Sciatic nerve (tissue), 2 donors: ENCODE data around the gene RNPEPL1. TPM values are rescaled to one million over a fixed set of nuclear protein-coding genes. Genes with fewer than 3 reads are reported as not detected.
"Not testable (repeated sequence)": the region's sequence is repeated elsewhere in the genome, so short reads cannot be mapped to it uniquely, and the experiment has no call there.

ENCODE experiments used
- ATAC-seq: fragments of 200-7000 bp; cut with Tn5 transposase; one replicate; pipeline ENCODE4 v1.9.1; 2020; ENCODE audit warnings: mild to moderate bottlenecking, moderate library complexity
- DNase-seq: peaks from one replicate; pipeline ENCODE4 v3.0.0-alpha.2; 2020; ENCODE audit warnings: low spot score
- intact Hi-C: fragments of 100-400 bp; cut with DNase I; formaldehyde crosslinking; loops from one replicate; pipeline ENCODE4 v1.14.2; 2022
- total RNA-seq: library from RNA; stranded (reverse); fragmentation: NEBNext Ultra II Directional; extraction: Animal tissue kit (Norgen Biotek cat#: 25700); gene quantifications from one replicate; pipeline ENCODE4 v1.2.1, GENCODE V29; 2021
- donor health status: DM: no; HTN: no; CAD: no.
- donor health status: DM: no; HTN: no; CAD: no.

The RNPEPL1 gene
- 38.8 TPM for total RNA-seq

DNA sequence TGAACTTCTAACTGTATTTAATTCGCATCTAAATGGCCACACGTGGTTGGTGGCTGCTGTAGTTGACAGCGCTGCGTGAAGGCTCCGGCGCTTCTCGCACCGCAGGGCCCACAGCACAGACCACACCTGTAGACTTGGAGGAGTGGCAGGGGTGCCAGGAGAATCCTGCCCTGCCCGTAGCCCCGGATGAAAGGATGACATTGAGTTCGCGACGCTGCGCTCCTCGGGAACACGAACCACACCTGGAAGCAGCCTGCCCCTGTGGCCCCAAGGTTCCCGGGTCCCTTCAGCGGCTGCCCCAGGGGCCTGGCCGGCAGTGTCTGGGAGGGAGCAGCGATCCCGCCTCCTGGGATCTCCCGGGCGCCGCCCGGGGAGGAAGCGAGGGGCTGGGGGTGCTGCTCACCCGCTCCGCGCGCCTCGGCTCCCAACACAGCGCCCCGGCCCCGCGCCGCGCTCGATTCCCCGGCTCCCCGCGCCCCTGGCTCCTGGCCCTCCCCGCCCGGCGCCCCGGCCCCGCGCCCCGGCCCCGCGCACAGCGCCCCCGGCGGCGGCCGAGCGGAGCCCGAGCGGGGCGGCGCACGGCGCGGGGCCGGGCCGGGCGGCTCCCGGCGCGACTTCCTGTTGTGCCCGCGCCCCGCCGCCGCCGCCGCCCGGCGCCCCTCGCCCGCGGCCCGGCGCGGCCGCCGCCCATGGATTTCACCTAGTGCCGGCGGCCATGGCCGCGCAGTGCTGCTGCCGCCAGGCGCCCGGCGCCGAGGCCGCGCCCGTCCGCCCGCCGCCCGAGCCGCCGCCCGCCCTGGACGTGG, at the start of gene RNPEPL1:
Gene RNPEPL1, plus strand, starts transcription at position 613 of the 806 bp plus-strand sequence. Its CDS starts 103 bp downstream, at position 716.
- intact Hi-C loops: no loop called here

GRCh38 chr2:240518981-240519380, 49.3 kb upstream of the RNPEPL1 start:
- intact Hi-C loops: no loop called here
- ATAC-seq: no peak
- peak; percentile 26 for DNase-seq

More for the DNA sequence above, at the start of gene RNPEPL1:
- peak; percentile 1 for ATAC-seq
- peak; percentile 67 for DNase-seq

DNA sequence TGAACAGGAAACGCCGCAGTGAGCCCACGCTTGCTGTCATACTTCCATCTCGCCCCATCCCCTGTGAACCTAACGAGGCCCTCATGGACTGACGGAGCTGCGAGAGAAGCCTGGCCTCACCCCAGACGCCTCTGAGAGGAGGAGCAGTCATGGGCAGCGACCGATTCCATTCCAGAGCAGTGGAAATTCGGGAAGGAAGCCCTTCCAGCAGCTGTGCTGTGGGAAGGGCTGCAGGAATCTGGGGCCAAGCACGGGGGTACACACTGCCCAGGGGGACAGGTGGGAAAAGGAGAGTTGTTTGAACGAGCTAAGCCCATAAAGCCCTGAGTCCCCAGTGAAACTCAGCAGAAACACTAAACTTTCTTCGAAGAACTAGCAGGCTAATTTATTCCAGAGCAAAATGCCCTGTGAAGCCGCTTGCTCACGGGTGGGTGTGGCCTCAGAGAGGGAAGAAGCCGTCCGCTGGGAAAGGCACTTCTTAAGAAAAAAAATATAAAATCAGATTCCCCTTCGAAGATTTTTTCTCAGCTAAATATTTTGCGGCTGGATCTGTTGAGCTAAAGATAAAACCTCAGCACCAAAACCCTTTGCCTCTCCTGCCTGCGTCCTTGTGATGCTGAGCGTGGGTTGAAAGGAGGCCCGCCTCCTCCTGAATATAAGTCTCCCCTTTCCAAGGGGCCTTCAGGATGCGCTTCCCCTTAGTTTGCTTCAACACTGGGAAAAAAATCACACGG, 48.7 kb upstream of the RNPEPL1 start:
- DNase-seq (peak; percentile 55), ATAC-seq (peak; percentile 38)
- intact Hi-C loops: no loop called here

DNA sequence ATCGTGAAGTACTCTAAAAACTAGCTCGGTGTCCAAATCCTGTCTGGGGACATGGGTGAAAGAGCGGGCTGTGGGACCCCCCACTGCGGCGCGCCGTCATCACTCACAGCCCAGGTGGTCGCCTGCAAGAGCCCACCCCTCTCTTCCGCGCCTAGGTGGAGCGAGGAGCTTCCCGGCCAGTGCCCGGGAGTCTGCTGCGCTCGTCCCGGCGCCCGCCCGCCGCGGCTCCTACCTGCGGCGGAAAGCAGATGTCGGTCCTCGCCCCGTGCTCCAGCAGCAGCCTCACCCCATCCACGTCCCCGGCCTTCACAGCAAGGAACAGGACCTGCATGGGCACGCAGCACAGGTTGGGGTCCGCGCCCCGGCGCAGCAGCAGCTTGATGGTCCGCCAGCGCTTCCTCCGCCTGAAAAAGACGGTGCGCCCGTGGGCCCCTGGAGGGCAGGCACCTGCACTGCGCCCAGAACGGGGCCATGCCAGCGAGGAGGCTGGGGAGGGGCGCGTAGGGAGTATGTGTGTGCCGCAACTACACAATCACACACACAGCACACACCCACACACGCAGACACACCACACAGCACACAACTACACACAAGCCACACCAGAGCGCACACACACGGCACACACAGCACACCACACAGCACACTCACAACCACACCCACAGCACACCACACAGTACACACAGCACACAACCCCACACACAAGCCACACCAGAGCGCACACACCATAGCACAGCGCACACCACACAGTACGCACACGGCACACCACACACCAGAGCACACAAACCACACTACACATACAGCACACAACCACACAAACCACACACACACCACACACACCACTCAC, 47.9 kb upstream of the RNPEPL1 start:
- ATAC-seq: no peak
- intact Hi-C loops: no loop called here
- peak; percentile 58 for DNase-seq

- DNase-seq (peak; percentile 49), ATAC-seq (no peak)
- intact Hi-C loops: no loop called here
Measured at GRCh38 chr2:240520974-240521350, 47.3 kb upstream of the RNPEPL1 start.

DNA sequence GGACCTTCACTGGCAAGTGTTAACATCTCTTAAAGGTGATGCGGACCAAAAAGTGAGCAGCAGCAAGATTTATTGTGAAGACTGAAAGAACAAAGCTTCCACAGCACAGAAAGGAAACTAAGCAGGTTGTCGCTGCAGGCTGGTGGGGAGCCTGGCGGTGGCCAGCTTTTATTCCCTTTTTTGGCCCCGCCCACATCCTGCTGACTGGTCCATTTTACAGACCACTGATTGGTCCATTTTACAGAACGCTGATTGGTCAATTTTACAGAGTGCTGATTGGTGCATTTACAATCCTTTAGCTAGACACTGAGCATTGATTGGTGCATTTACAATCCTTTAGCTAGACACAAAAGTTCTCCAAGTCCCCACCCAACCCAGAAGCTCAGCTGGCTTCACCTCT, 46.4 kb upstream of the RNPEPL1 start:
- DNase-seq: peak; percentile 10
- intact Hi-C loops, ATAC-seq: not testable (repeated sequence)

GRCh38 chr2:240522406-240522805, 45.9 kb upstream of the RNPEPL1 start:
- ATAC-seq: no peak
- peak; percentile 30 for DNase-seq
- intact Hi-C loops: no loop called here

- intact Hi-C loops: no loop called here
- DNase-seq (peak; percentile 42), ATAC-seq (no peak)
Measured at GRCh38 chr2:240523451-240524281, 44.6 kb upstream of the RNPEPL1 start.

DNA sequence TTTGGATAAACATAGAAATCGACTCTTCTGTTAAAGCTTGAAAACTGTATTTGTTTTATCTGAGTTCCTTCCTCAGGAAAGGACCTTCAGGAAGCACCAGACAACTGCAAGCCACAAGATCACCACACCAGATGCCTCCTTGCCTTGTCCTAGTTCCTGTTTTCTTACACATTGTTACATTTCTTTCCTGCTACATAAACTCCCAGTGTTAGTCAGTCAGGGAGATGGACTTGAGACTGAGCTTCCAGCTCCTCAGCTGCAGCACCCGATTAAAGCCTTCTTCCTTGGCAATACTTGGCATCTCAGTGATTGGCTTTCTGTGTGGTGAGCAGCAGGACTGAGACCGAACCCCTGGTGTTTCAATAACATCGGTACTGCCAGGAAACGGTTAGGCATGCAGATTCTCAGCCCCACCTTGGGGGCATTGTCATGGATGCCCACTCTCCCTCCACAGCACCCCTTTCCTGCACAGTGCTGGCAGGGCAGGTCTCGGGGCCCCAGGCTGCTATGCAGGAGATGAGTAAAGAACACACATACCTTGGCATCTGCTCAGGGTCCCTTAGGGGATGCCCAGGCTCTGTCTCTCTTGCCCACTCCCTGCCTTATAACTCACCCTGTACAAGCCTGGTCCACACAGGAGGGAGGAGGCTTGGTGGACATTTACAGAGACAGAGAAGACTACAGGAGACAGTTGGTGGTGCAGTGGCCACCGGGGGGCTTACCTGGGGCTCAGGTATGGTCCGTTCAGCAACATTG, 43.1 kb upstream of the RNPEPL1 start:
- DNase-seq: no peak
- ATAC-seq: no peak
- intact Hi-C loops: no loop called here

GRCh38 chr2:240525802-240526201, 42.5 kb upstream of the RNPEPL1 start:
- ATAC-seq (no peak), DNase-seq (peak; percentile 27)
- intact Hi-C loops: no loop called here

DNA sequence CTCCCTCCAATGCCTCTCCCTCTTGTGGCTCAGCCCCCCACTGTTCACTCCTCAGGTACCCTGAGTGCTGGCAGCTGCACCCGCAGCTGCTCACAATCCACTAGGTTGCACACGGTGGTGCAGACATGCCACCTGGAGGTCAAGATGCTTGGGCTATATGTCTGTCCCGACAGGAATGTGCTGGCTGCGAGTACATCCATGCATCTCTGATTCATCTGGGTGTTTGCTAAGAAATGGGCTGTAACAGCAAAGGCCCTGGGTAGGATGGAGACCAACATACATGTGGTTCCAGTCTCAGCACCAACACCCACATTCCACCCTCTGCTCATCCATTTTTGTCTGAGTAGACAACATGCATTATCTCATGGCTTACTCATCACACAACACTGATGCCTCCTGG, 41.8 kb upstream of the RNPEPL1 start:
- DNase-seq (peak; percentile 42), ATAC-seq (no peak)
- intact Hi-C loops: no loop called here

- intact Hi-C loops: no loop called here
- no peak for DNase-seq
- ATAC-seq: no peak
Measured at GRCh38 chr2:240527153-240527750, 41.0 kb upstream of the RNPEPL1 start.

GRCh38 chr2:240528406-240529040, 39.8 kb upstream of the RNPEPL1 start:
- intact Hi-C loops: no loop called here
- ATAC-seq (no peak), DNase-seq (peak; percentile 34)

DNA sequence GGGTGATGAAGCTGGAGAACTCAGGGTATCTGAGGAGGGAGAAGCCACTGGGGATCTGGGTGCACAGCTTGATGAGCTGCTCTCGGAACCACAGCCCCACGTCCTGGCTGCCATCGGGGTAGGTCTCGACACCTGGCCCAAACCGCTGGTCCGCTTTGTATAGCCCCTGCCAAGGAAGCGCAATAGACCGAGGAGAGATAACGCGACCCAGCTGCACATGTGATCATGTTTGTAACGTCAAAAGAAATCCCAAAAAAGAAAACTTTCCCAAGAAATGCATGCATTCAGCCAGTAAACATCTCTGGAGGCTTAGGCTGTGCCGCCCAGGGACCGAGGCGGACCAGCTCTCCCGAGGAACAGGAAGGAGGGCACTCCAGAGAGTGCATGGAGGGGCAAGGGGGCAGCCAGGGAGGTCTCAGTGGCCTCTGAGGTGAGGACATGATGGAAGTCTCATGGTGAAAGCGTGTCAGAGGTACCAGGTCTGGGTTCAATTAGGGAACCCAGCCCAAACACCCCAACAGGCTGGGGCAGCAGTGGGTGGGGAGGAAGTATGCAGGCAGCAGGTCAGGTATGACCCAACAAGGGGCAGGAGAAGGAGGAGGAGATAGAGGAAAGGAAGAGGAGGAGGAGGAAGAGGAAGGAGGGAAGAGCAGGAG, 38.8 kb upstream of the RNPEPL1 start:
- intact Hi-C loops: no loop called here
- DNase-seq (peak; percentile 39), ATAC-seq (no peak)

DNA sequence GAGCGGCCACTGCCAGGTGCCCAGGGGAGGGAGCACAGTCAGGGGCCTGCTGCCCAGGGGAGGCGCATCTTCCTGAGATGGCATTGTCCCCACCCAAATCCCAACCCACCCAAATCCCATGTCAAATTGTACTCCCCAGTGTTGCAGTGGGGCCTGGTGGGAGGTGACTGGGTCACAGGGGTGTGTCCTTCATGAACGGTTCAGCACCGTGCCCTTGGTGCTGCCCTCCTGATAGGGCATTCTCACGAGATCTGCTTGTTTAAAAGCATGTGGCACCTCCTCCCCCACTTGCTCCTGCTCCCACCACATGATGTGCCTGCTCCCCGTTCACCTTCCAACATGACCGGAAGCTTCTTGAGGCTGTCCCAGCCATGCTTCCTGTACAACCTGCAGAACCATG, 38.1 kb upstream of the RNPEPL1 start:
- ATAC-seq (no peak), DNase-seq (peak; percentile 13)
- intact Hi-C loops: no loop called here

DNA sequence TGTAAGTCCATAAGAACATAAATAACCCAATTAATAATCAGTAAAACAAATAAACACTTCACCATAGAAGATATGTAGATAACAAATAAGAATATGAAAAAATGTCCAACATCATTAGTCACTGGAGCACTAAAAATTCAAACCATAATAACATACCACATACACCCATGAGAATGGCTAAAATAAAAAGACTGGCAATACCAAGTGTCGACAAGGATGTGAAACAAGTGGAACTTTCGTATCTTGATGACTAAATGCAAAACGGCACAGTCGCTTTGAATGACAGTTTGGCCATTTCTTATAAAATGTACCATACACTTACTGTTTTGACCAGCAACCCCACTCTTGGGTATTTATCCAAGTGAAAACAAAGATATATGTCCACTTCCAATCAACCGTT, 37.2 kb upstream of the RNPEPL1 start:
- ATAC-seq (no peak), DNase-seq (no peak)
- intact Hi-C loops: no loop called here
